Vagina (tissue), 2 donors: ENCODE measurements around the gene COMMD10. TPM values are rescaled to one million over a fixed set of nuclear protein-coding genes. Genes with fewer than 3 reads are reported as not detected.

ENCODE experiments used
- DNase-seq, 2 donors: peaks; one replicate each; pipeline ENCODE4 v3.0.0-alpha.2; 2017; ENCODE audit errors: extremely low spot score in 2 of 2
- H3K27ac ChIP-seq: fragments of 200-600 bp; sonication (generic); one replicate; pipeline ENCODE4 v1.5.1; 2019
- H3K27me3 ChIP-seq: fragments of 200-600 bp; sonication (generic); one replicate; pipeline ENCODE4 v1.5.1; 2019
- H3K36me3 ChIP-seq, 2 donors: fragments of 200-600 bp; sonication (generic); one replicate each; pipeline ENCODE4 v1.5.1; 2017 to 2019
- H3K4me1 ChIP-seq: fragments of 200-600 bp; sonication (generic); one replicate; pipeline ENCODE4 v1.5.1; 2019
- H3K4me3 ChIP-seq, 2 donors: fragments of 200-600 bp; sonication (generic); 1 replicate in 1 of 2; 2 replicates in 1 of 2; pipeline ENCODE4 v1.5.1; 2016 to 2019
- H3K9me3 ChIP-seq: fragments of 200-600 bp; sonication (generic); one replicate; pipeline ENCODE4 v1.5.1; 2019
- CTCF ChIP-seq, 3 experiments: fragments of 450-650 bp in 2 of 3; fragments of 200-600 bp in 1 of 3; sonication (generic) in 1 of 3; IDR thresholded peaks; one replicate each; pipeline ENCODE4 v1.5.1; 2017 to 2019; ENCODE audit warnings: antibody characterized with exemption in 3 of 3, mild to moderate bottlenecking in 2 of 3, moderate library complexity in 2 of 3
- POLR2A ChIP-seq, 2 donors: fragments of 450-650 bp; IDR thresholded peaks; one replicate each; pipeline ENCODE4 v1.6.1; 2017; ENCODE audit warnings: antibody characterized with exemption in 2 of 2, mild to moderate bottlenecking in 2 of 2, moderate library complexity in 2 of 2
- POLR2AphosphoS5 ChIP-seq, 2 donors: sonication (generic); formaldehyde crosslinking; IDR thresholded peaks; one replicate each; pipeline ENCODE4 v1.9.0; 2017; ENCODE audit warnings: antibody characterized with exemption in 2 of 2, mild to moderate bottlenecking in 2 of 2, low read depth in 1 of 2; ENCODE audit not compliant: insufficient read depth in 1 of 2
- intact Hi-C: fragments of 100-400 bp; cut with DNase I; formaldehyde crosslinking; loops from one replicate; pipeline ENCODE4 v1.15.1; 2023
- small RNA-seq: library from RNA; depleted of rRNA; stranded (forward); fragments of <200 nt; gene quantifications from one replicate; pipeline ENCODE3, GENCODE V24; 2016
- total RNA-seq: library from RNA; depleted of rRNA; stranded (reverse); fragments of >200 nt; gene quantifications from one replicate; pipeline ENCODE4 v1.2.3, GENCODE V29; 2016

Gene COMMD10
- total RNA-seq, 1 donor from 2014 or later, result 22.6 TPM

GRCh38 chr5:116320486-116320885 lies 235.7 kb downstream of the COMMD10 start:
- Histone ChIP-seq H3K36me3 (peaks cover 0 to 8% of the 10 kb centered on the region in 2 donors), H3K27ac (no peak overlapping the region), H3K4me1 (no peaks in the 10 kb centered on the region), H3K4me3 (no peak overlapping the region), H3K9me3 (no peaks in the 10 kb centered on the region), H3K27me3 (no peaks in the 10 kb centered on the region)
- no peak for TF ChIP-seq CTCF (IDR thresholded peaks at IDR 0.05)
- TF ChIP-seq POLR2A (IDR thresholded peaks at IDR 0.05), result no peak
- TF ChIP-seq POLR2AphosphoS5 (IDR thresholded peaks at IDR 0.05; ENCODE audit: insufficient read depth in 1 of 2, low read depth in 1 of 2), result no peak
- DNase-seq, result no peak
- intact Hi-C loops, result no loop called here

- peaks cover 0 to 10% of the 10 kb centered on the region in 2 donors for H3K36me3 ChIP-seq
- intact Hi-C loops, result no loop called here
- TF ChIP-seq POLR2A (IDR thresholded peaks at IDR 0.05), result no peak
- no peak for TF ChIP-seq POLR2AphosphoS5 (IDR thresholded peaks at IDR 0.05; ENCODE audit: insufficient read depth in 1 of 2, low read depth in 1 of 2)
- TF ChIP-seq CTCF (IDR thresholded peaks at IDR 0.05), result no peak
- no peak overlapping the region for H3K4me3 ChIP-seq
- peaks cover 7% of the 10 kb centered on the region for H3K9me3 ChIP-seq
- H3K27me3 ChIP-seq, result no peaks in the 10 kb centered on the region
- no peaks in the 10 kb centered on the region for H3K4me1 ChIP-seq
- H3K27ac ChIP-seq, result no peak overlapping the region
- no peak for DNase-seq
Measured at GRCh38 chr5:116329503-116329902, 244.7 kb downstream of the COMMD10 start.

GRCh38 chr5:116340799-116341198 lies 256.0 kb downstream of the COMMD10 start:
- no peak overlapping the region for H3K4me3 ChIP-seq
- DNase-seq, result no peak
- no peaks in the 10 kb centered on the region for H3K27me3 ChIP-seq
- H3K4me1 ChIP-seq, result no peaks in the 10 kb centered on the region
- H3K27ac ChIP-seq, result no peak overlapping the region
- intact Hi-C loops, result no loop called here
- TF ChIP-seq CTCF (IDR thresholded peaks at IDR 0.05) (no peak), POLR2A (IDR thresholded peaks at IDR 0.05) (no peak), POLR2AphosphoS5 (IDR thresholded peaks at IDR 0.05; ENCODE audit: insufficient read depth in 1 of 2, low read depth in 1 of 2) (no peak)
- no peaks in the 10 kb centered on the region for H3K9me3 ChIP-seq
- no peaks in the 10 kb centered on the region for H3K36me3 ChIP-seq

Small RNAs within 50 kb of the gene (small RNA-seq; reads per million reads assigned to genes)
- gene HMGN2P27 (not detected), gene RNU6-644P (not detected)

Other genes starting within 250 kb of the COMMD10 start
- 50.6 TPM for gene ATG12, start 243.5 kb upstream of the COMMD10 start, total RNA-seq
- 36.8 TPM for gene AP3S1, start 243.1 kb upstream of the COMMD10 start, total RNA-seq
- gene LVRN, start 122.5 kb upstream of the COMMD10 start, total RNA-seq, result 1.7 TPM
- not detected for gene ARL14EPL, start 52.6 kb upstream of the COMMD10 start, total RNA-seq